ENCODE results near the gene FAM174C.

Gene FAM174C

DNA sequence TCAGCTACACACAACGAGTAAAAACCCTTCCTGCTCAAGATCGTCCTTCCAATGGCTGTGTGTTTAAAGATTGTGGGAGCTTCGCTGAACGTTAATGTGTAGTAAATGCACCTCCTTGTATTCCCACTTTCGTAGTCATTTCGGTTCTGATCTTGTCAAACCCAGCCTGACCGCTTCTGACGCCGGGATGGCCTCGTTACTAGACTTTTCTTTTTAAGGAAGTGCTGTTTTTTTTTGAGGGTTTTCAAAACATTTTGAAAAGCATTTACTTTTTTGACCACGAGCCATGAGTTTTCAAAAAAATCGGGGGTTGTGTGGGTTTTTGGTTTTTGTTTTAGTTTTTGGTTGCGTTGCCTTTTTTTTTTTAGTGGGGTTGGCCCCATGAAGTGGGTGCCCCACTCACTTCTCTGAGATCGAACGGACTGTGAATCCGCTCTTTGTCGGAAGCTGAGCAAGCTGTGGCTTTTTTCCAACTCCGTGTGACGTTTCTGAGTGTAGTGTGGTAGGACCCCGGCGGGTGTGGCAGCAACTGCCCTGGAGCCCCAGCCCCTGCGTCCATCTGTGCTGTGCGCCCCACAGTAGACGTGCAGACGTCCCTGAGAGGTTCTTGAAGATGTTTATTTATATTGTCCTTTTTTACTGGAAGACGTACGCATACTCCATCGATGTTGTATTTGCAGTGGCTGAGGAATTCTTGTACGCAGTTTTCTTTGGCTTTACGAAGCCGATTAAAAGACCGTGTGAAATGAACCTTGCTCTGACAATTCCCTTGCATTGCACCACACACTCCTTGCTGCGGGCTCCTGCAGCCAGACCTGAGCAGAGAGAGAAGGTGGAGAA is 2.7 kb upstream of the FAM174C start:
- DNase-seq (ENCODE audit: low read depth in 4 of 4, low spot score in 1 of 4), result no peak

DNA sequence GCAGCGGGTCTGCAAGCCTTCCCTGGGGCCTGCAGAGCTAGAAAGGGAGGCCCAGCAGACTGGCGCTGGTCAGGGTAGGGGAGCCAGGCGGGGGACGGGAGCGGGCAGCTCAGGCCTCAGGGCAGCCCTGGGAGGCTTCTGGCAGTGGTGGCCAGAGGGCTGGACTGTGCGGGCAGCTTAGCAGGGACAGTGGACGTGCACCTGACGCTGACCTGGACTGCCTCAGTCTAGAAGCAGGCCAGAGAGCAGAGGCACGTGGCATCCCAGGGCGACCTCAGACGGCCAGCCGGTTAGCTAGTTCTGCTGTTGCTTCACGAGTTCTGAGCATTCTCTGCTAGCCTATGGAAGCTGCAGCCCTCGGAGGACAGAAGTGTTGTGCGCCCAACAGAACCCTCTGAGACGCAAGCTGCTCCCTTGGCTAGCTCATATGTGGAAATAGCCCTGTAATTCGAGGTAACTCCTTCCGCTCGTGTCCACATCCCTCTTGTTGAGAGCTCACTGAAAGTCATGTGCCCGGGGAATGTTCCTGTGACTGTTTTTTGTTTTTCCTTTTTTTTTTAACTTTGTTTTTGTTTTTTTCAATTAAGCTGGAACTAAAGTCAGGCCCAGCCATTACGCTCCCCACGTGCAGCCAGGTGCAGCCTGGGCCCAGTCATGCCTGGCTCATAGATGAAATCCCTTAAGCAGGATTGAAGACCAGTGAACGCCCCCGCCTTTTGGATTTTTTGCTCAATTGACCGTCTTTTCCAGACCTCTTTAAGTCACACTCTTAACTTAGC is 1.9 kb upstream of the FAM174C start:
- DNase-seq (ENCODE audit: low read depth in 4 of 4, low spot score in 1 of 4), result no peak

DNA sequence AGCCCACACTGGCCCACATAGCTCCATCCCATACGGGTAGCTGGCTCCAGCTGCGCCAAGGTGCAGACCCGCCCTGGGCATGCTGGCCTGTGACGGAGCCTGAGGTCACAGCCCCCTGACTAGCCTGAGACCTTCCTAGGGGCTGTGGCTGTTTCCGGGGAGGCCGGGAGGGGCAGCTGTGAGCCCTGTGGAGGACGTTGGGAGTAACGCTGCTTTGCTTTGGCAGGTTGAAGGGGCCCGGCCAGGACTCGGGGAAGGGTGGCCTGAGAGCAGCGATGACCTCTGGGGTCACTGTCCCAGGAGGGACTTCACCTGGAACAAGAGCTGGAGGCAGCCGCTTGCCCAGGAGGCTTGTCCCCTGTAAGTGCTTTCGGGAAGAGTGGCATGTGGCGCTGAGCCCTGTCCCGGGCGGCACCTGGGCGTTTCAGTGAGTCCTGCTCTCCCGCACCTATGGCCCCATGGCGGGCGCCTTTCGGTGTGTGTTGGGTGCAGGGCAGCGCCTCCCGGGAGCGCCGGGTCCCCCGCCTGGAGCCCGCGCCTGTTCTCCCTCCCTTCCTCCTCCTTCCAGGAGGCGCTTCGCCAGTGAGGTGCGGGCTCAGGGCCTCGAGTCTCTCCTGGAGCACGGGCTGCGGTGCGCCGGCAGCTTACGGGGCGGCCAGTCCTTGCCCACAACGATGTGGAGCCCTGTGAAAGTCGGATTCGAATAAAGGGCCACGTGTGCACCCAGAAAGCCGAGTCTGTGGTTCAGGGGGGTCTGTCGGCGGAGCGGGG is 1.1 kb upstream of the FAM174C start:
- no peak for DNase-seq (ENCODE audit: low read depth in 4 of 4, low spot score in 1 of 4)

DNA sequence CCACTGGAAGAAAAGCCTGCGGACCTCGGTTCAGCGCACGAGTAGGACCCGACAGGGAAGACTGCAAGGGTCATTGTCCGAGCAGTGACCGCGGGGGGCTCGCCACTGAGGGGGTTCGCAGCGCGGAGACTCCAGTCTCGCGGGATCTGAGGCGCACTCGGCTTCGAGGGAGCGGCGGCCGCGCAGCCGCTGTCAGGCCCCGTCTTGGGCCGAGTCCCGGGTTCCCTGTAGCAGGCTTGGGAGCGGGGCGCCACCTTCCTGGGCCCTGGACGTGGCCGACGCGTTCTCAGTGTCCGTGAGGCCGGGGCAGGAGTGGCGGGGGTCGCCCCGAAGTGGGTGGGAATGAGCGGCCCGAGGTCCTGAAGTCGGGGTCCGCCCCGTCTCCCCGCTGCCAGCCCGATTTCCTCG is 474 bp upstream of the FAM174C start:
- no peak for DNase-seq (ENCODE audit: low read depth in 4 of 4, low spot score in 1 of 4)

DNA sequence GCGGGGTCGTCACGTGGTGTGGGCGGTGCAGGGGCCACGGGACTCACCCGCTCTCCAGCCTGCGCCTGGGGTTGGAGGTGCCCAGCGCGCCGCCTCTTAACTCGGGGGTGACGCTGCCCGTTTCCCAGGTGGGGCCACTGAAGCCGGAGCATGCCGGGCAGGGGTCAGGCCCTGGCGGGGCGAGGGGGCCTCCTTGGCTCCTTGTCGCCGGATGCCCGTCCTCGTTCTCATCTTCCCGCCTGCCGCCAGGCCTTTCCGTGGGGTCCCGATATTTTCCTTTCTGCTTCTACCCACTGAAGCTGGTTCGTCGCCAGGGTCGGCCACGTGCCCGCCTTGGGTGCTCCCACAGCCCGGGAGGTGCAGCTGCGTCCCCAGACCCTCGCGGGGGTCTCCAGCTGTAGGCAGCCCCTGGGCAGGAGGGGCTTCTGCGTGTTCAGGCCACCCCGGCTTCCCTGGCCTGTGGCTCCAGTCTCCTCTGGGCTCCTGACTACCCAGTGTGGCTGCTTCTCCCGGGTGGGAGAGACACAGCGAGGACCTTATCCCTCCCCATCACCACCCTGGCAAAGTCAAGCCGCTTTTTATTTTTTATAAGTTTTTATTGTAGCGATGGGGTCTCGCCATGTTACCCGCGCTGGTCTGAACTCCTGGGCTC is 772 bp downstream of the FAM174C start:
- no peak for DNase-seq (ENCODE audit: low read depth in 4 of 4, low spot score in 1 of 4)

DNA sequence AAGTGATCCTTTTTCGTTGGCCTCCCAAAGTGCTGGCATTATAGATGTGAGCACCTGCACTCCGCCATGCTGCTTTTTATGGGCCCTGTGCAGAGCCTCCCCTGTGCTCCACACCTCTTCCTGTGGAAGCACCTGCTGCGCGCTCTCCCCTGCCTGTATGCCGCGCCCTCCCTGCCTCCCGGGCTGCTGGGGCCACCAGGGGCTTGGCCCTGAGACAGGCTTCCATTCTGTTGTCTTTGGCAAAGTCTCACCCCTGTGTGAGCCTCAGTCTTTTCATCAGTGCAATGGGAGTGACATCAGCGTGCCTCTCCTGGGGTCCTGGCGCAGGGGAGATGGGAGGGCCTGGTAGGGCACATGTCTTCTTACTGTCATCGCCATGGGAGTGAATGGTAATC is 1.3 kb downstream of the FAM174C start:
- DNase-seq (ENCODE audit: low read depth in 4 of 4, low spot score in 1 of 4), result no peak

DNA sequence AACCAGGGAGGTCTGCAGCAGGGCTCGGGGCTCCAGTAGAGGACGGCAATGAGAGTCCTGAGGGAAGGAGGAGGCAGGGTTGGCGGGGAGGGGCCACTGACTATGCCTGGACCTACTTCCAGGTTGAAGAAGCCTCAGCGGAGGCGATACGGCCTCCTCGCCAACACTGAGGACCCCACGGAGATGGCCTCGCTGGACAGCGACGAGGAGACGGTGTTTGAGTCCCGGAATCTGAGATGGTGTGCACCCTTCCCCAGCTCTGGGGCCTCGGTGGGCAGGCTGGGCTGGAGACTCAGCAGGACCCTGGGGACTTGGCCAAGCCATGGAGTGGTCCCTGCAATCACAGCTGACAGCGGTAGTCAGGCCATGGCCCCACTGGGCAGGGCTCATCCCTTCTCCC is 1.7 kb downstream of the FAM174C start:
- DNase-seq (ENCODE audit: low read depth in 4 of 4, low spot score in 1 of 4), result no peak

DNA sequence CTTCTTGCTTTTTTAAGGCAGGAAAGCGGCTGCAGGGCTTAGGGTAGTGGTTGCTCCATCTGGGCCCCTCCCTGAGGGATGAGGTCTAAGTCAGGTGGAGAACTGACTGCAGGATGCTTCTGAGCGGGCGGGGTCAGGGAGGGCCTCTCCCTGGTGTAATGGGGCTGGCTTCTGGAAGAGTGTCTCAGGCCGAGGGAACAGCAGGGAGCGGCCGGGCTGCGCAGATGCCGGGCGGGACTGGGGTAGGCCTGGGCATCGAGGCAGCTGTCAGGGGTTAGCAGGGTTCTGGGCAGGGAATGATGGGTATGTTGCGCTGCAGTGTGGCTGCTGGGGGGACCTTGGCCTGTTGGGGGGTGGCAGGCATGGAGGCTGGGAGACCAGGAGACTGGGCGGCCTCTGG is 2.7 kb downstream of the FAM174C start:
- no peak for DNase-seq (ENCODE audit: low read depth in 4 of 4, low spot score in 1 of 4)

DNA sequence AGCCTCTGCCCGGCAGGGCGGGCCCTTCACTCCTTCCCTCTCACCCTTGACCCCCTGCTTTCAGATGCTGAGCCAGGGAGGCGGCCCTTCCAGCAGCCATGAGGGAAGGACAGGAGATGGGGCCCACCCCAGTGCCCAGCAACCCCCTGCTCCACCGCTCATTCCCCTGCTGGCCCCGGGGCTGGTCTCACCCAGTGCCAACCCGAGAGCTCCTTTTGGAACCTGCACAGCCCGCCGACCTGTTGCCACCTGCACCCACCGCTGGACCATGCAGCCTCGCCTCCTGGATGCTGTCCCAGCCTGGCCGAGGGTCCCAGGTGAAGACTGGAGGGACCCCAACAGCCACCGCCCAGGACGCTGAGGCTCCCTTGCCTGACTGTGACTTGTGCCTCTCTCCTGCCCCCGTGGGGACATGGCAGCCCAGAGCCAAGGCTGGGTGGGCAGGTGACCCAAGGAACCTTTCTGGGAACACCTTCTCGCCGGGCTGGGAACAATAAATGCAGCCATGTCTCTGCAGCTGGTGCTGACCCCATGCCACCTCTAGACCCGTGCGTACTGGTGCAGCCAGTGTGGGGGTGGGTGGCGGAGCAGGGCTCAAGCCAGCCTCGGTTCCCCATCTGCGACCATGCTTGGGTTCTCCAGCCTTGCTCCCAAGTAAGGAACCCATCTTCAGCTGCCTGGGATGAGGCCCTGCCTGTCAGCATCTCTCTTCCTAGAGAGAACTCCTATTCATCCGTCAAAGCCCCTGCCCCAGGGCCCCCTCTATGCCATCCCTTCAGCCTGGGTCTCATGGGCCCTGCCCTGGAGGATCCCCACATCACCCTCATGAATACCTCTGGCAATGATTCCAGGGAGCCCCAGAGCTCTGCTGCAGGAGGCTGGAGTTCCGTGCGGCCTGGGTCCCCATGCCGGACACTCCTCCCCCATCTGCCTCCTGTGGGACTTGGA is 3.7 kb downstream of the FAM174C start:
- DNase-seq (ENCODE audit: low read depth in 4 of 4, low spot score in 1 of 4), result no peak

DNA sequence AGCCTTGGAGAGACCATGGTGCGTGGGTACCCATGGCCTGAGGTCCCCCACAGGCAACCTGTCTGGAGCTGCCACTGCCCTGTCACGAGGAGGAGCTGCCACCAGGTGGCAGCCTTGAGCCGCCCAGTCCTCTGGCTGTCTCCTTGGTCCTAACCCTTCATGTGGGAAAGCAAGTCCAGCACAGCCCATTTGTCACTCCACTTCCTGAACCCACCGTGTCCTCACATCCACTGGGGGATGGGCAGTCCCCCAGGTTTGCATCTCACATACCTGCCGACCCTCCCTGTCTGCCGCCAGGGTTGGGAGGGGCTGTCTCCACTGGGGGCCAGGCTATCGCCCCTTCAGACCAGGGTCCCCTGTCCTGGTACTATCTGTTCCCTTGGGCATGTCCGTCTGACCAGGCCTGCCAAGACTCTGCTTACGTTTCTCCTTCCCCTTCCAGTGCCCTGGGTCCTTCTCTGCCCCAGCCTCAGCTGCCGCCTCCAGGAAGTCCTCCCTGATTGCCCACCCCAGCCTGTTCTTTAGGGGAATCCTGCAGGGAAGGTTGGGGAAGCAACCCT is 4.5 kb downstream of the FAM174C start:
- DNase-seq (ENCODE audit: low read depth in 4 of 4, low spot score in 1 of 4), result peak in 3 of 4 experiments; percentile 65 to 67 (median 66)

DNA sequence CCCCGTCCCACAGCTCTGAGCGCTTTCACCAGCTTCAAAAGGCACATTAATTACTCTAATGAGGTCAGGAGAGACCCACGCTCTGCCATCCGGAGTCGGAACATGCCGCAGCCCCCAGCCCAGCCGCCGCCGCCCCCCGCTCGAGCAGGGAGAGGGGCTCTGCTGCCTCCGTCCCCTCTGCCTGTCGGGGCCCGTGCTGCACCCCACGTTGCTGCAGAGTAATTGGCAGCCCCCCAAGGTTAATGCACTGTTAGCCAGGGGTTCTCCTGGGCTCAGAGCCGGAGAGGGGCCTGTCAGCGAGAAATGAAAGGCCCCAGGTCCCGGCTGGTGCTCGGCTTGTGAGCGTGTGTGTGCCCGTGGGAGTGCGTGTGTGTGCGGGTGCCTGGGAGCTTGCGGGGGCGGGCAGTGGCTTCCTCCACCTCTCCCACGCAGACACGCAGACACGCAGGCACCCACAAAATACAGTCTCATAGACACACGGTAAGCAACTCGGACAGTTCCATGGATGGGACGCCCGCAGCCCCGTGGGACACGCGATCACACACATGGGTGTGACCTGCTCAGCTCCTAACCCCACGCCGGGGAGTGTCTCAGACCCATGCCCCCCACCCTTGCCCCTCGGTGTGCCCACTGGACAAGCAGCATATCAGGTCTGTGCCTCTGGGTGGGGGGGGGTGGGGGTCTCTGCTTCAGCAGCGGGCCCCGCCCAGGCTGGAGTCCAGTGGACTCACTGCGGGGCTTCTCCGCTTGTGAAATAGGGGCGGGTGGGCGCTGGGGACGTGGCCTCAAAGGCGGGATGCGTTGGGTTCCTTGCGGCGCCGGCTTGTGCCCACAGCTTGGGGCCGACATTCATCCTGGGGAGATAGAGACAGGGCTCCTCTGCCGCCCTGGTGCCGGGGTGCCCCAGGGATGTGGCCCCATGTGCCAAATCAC is 5.6 kb downstream of the FAM174C start:
- no peak for DNase-seq (ENCODE audit: low read depth in 4 of 4, low spot score in 1 of 4)

DNA sequence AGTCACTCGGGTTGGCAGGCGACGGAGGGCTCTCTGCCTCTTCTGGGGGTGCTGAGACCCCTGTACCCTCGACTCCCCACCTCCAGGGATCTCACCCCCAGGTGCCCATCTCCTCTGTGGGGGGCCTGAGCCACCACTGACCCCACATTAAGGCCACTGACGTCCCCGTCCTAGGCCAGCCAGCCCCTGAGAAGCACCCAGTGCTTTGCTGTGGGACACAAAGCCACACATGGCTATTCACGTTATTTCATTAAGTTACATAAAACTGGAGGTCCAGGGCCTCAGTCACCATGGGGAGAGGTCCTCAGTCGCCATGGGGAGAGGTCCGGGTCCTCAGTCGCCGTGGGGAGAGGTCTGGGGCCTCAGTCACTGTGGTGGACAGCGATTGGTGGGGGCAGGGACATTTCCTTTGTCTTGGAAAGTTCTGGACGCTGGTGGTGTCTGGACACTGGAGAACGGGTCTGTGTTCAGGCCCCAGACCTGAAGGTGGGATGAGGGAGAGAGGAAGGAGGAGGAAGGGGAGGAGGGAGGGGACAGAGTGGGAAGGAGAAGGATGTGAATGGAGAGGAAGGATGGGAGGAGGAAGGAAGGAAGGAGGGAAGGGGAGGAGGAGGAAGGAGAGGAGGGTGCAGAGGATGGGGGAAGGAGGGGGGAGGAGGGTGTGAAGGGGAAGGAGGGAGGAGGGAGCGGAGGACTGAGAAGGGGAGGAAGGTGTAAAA is 6.4 kb downstream of the FAM174C start:
- DNase-seq (ENCODE audit: low read depth in 4 of 4, low spot score in 1 of 4), result no peak

DNA sequence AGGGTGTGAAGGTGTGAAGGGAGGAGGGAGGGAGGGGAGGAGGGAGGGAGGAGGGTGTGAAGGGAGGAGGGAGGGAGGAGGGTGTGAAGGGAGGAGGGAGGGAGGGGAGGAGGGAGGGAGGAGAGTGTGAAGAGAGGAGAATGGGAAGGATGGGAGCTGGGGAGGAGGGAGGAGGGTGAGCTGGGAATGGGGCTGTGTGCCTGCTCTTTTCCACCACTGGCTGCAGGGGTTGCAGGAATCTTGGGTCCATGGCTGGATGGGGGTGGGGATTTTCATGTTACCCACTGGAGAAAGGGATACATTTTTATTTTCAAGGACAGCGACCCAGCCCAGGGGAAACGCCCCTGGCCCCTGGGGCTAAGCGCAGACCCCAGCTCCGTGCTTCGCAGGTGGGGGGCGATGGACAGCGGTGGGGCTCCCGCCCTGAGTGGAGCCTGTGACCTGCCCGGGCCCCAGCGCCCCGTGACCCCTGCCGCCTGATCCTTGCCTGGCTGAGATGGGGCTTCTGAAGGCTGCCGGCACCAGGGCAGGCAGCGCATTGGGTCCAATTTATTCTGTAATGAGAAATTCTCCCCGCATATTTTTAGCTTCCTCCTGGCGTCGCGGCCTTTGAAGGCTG is 7.4 kb downstream of the FAM174C start:
- no peak for DNase-seq (ENCODE audit: low read depth in 4 of 4, low spot score in 1 of 4)

DNA sequence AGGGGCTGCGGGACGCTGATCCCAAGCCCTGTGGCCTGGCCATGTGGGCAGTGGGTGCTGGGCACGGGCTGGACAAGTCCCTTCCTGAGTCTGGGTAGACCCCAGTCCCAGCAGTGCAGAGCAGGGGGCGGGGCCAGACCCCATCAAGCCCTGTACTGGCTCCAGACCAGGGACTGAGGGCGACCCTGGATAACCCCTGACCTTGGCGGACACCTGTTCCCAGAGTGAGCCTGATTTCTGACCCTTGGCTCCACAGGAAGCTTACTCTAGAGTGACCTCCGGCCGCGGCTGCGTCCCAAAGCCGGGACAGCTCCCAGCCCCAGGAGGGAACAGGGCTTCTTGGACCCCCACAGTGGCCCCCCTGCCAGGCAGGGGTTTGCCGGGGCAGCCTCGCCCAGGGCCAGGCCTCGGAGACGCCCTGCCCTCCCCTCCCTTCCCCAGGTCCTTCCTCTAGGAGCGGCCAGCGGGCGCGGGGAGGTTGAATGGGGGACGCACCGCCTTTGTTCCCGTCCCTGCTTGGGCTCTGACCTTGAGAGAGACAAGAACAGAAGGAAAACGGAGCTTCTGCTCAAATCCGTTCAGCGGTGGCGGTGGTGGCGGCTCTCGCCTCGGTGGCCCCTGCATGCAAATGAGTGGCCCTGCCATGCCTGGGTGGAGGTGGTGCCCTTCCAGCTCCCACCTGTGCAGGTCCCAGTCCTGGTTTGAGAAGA is 8.0 kb downstream of the FAM174C start:
- DNase-seq (ENCODE audit: low read depth in 4 of 4, low spot score in 1 of 4), result no peak

DNA sequence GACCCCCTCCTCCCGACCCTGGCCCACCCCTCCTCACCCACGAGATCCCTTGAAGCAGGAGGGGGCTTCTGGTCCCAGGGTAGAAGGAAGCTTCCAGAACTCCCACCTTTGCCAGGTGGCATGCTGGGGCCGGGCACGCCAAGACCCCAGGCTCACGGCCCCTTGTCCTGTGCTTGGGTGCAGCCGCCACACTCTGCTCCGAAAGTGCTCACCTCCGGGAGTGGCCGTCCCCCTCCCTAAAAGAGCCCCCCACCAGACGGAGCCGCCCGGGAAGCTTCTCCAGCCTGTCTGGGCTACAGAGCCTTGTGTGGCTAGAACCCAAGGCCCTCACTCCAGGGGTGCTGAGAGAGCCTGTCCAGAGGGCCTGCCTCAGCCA is 8.6 kb downstream of the FAM174C start:
- DNase-seq (ENCODE audit: low read depth in 4 of 4, low spot score in 1 of 4), result no peak

DNA sequence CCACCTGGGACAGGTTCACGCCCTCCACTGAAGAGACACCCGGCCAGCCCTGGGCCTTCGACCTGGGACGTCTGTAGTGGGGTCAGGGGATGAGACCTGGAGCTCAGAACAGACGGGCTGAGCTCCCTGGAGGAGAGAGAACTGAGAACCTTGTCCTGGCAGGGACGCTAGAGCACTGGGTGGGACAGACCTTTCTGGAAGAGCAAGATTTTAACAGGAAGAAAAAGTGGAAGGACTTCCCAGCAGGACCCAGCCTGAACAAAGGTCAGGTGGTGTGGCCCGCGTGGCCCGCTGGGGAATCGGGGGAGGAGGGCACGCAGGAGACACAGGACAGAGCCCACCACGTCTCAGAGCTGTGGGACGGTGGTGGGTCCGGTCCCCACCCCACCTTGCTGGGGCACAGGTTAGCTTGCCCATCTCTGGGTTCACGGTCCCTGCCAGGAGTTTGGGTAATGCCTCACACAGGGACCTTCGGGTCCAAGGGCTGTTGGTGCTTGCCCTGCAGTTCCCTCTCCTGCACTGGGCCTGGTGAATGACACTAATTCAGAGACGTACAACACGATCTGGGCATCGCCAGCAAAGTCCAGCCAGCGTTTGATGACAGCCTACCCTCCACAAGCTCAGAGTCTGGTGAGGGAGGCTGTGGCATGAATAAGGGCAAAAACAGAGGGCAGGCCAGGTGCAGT is 9.1 kb downstream of the FAM174C start:
- DNase-seq (ENCODE audit: low read depth in 4 of 4, low spot score in 1 of 4), result no peak
